Transverse colon (tissue), 4 donors: ENCODE data around the gene PLCH1. TPM values are rescaled to one million over a fixed set of nuclear protein-coding genes. Genes with fewer than 3 reads are reported as not detected.
A peak's percentile ranks its signal among the peaks of the same experiment; 100 is the strongest.

Experiments used
- DNase-seq: peaks from one replicate; pipeline ENCODE4 v3.0.0-alpha.2; 2019
- H3K27ac ChIP-seq, 4 donors: fragments of 200-600 bp; sonication (generic); 2 replicates each; pipeline ENCODE4 v1.5.1; 2016 to 2018; ENCODE audit warnings: inconsistent platforms in 4 of 4
- H3K27me3 ChIP-seq: fragments of 200-600 bp; sonication (generic); 2 replicates; pipeline ENCODE4 v1.5.1; 2017; ENCODE audit warnings: inconsistent platforms
- H3K36me3 ChIP-seq, 4 donors: fragments of 200-600 bp; sonication (generic); 2 replicates each; pipeline ENCODE4 v1.5.1; 2017 to 2019; ENCODE audit warnings: inconsistent platforms in 4 of 4
- H3K4me1 ChIP-seq, 4 donors: fragments of 200-600 bp; sonication (generic); 2 replicates each; pipeline ENCODE4 v1.5.1; 2017 to 2020; ENCODE audit warnings: inconsistent platforms in 4 of 4
- H3K4me3 ChIP-seq, 4 donors: fragments of 200-600 bp; sonication (generic); 1 replicate in 1 of 4; 2 replicates in 3 of 4; pipeline versions ENCODE4 v1.5.1 to v1.6.1; 2017 to 2019; ENCODE audit warnings: inconsistent platforms in 4 of 4
- H3K9me3 ChIP-seq, 2 donors: fragments of 200-600 bp; sonication (generic); 2 replicates each; pipeline ENCODE4 v1.5.1; 2017 to 2019; ENCODE audit warnings: inconsistent platforms in 2 of 2
- EP300 ChIP-seq: sonication (generic); formaldehyde crosslinking; IDR thresholded peaks from one replicate; pipeline ENCODE4 v1.6.1; 2017; ENCODE audit warnings: antibody characterized with exemption, low read depth
- POLR2A ChIP-seq: fragments of 450-650 bp; IDR thresholded peaks from one replicate; pipeline ENCODE4 v1.6.1; 2016; ENCODE audit warnings: antibody characterized with exemption, mild to moderate bottlenecking, moderate library complexity
- POLR2AphosphoS5 ChIP-seq, 3 donors: sonication (generic); formaldehyde crosslinking; IDR thresholded peaks; one replicate each; pipeline ENCODE4 v1.6.1; 2016; ENCODE audit warnings: antibody characterized with exemption in 3 of 3
- WGBS, 2 donors: methylation state at CpG; one replicate each; pipeline ENCODE4 v1.1.5; 2018; ENCODE audit warnings: low coverage in 1 of 2; 5-methylcytosine and 5-hydroxymethylcytosine counted together
- in situ Hi-C, 4 donors: fragments of 200-750 bp; cut with MboI; loops; one replicate each; pipeline versions ENCODE4 v1.15.0 to v1.15.1; 2017; ENCODE audit warnings: low sequenced_read_pairs in 3 of 4, low pct_ligation_motif_present in 1 of 4, low pct_unique_long_range_greater_than_20kb in 1 of 4
- intact Hi-C: fragments of 100-400 bp; cut with DNase I; formaldehyde crosslinking; loops from one replicate; pipeline ENCODE4 v1.15.1; 2023; ENCODE audit warnings: low total_unique reads
- total RNA-seq, 4 donors: library from RNA; depleted of rRNA; stranded (reverse); fragments of >200 nt; gene quantifications; one replicate each; pipeline ENCODE4 v1.1.0, GENCODE V29; 2016
- TF ChIP-seq, protein P1 (sequence below), 5 experiments: fragments of 200-600 bp in 3 of 5; fragments of 450-650 bp in 2 of 5; sonication (generic) in 3 of 5; IDR thresholded peaks; 1 replicate in 2 of 5; 2 replicates in 3 of 5; pipeline ENCODE4 v1.5.1; 2016 to 2017; ENCODE audit warnings: antibody characterized with exemption in 5 of 5, inconsistent platforms in 3 of 5, mild to moderate bottlenecking in 2 of 5, moderate library complexity in 1 of 5

PLCH1 gene
- total RNA-seq, 4 donors from 2014 or later: 8.2 to 33.4 (median 8.5) TPM

DNA sequence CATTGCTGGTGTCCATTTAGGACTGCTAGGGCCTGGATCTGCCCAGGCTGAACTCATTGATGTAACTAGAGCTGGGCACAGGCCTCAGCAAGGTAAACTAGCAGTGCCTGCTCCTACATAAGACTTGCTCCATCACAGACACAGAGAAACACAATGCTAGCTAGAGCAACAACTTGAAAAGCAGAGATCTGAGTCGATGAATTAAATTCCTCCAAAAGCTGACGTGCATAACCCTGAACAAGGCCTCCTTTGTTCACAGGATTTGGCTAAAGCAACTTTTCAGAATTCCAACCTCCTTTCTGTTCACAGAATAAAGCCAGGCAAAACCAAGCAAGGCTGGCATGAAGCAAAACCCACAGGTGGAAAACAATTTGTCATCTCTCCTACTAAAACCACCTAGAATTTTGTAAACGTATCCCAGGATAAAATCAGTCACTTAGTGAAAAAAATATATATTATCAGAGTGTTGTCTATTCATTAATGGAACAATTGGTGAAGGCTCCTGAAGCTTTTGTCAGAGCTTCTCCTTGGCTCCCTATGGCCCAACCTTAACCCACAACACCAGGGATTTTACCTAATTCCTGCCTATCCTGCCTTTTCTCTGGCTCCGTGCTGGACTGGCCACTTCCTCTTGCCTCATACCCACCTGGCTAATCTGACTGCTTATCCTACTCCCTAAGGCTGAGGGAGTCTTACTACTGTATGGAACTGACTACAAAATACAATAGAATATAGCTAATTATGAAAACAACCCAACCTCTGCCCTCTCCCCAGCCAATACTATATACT is 39.9 kb downstream of the PLCH1 start:
- H3K9me3 ChIP-seq: no peaks in the 10 kb centered on the region
- 70 to 71% methylated on average over 2 to 4 of the region's 4 CpGs for WGBS, 2 donors
- H3K4me1 ChIP-seq: no peaks in the 10 kb centered on the region
- no peaks in the 10 kb centered on the region for H3K36me3 ChIP-seq
- H3K27me3 ChIP-seq: no peaks in the 10 kb centered on the region
- no peak for DNase-seq
- H3K4me3 ChIP-seq: no peak overlapping the region
- peak overlapping the region in 1 of 4 donors; percentile 14 for H3K27ac ChIP-seq
- in situ Hi-C loops: loop anchor here in 3 of 4 donors (10.0 to 25.0 kb wide), 4 partner anchors 320 to 1368 kb away; no protein-coding TSS in a partner anchor
- intact Hi-C loops: loop anchor here (5.0 kb wide), 1 partner anchor 353 kb away; no protein-coding TSS in a partner anchor
- TF ChIP-seq POLR2AphosphoS5 (IDR thresholded peaks at IDR 0.05): no peak
- no peak for TF ChIP-seq EP300
- TF ChIP-seq POLR2A: no peak
- TF ChIP-seq, protein P1, sequence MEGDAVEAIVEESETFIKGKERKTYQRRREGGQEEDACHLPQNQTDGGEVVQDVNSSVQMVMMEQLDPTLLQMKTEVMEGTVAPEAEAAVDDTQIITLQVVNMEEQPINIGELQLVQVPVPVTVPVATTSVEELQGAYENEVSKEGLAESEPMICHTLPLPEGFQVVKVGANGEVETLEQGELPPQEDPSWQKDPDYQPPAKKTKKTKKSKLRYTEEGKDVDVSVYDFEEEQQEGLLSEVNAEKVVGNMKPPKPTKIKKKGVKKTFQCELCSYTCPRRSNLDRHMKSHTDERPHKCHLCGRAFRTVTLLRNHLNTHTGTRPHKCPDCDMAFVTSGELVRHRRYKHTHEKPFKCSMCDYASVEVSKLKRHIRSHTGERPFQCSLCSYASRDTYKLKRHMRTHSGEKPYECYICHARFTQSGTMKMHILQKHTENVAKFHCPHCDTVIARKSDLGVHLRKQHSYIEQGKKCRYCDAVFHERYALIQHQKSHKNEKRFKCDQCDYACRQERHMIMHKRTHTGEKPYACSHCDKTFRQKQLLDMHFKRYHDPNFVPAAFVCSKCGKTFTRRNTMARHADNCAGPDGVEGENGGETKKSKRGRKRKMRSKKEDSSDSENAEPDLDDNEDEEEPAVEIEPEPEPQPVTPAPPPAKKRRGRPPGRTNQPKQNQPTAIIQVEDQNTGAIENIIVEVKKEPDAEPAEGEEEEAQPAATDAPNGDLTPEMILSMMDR (IDR thresholded peaks at IDR 0.05): no peak

- Histone ChIP-seq H3K4me3 (no peak overlapping the region), H3K9me3 (no peaks in the 10 kb centered on the region), H3K27me3 (no peaks in the 10 kb centered on the region), H3K4me1 (no peaks in the 10 kb centered on the region), H3K27ac (peak overlapping the region in 1 of 4 donors; percentile 14), H3K36me3 (no peaks in the 10 kb centered on the region)
- no peak for TF ChIP-seq EP300
- TF ChIP-seq POLR2AphosphoS5 (IDR thresholded peaks at IDR 0.05): no peak
- TF ChIP-seq, protein P1 (IDR thresholded peaks at IDR 0.05): no peak
- TF ChIP-seq POLR2A: no peak
- no peak for DNase-seq
- 63% methylated on average over 6 of the region's 6 CpGs; no CpG with 5 or more reads in 1 of the 2 donors for WGBS, 2 donors
- in situ Hi-C loops (loop anchor here in 3 of 4 donors (10.0 to 25.0 kb wide), 4 partner anchors 319 to 1367 kb away; no protein-coding TSS in a partner anchor), intact Hi-C loops (loop anchor here (5.0 kb wide), 1 partner anchor 352 kb away; no protein-coding TSS in a partner anchor)
Observed at GRCh38 chr3:155704061-155704460, 40.8 kb downstream of the PLCH1 start.

DNA sequence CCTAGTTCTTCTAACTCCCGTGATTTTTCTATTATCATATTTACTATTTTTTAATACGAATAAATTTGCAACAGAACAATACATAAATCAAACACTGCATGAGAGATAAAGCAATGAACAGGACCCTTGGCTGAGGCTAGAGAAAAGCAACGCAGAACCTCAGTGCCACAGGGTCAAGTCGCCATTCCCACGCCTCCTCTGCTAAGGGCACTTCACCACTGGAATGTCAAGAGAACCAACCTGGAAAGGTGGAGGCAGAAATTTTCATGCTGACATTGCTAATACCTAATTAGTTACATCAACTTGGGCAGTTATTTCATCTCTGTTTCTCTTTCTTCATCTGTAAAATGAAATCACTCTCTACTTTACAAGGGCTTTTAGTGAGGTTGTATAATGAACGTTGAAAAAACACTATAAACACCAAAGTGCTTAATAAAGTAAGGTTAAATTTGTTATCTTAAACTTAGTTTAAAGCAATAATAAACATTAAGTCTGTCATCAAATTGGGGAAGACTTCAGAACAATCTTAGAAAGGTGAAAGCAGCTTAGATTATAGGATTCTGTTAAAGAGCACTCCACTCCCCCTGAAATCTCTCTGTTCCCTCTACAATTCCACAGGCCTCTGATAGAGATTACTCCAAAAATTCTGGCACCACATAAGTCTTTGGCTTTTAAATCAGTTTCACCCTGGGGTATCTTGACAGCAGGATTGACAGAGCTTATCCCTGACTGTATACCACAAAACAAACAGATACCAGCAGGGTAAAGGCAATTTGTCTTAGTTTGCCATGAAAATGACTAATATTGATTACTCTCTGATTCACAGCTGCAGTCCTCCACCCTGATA is 41.9 kb downstream of the PLCH1 start:
- TF ChIP-seq, protein P1 (IDR thresholded peaks at IDR 0.05): no peak
- TF ChIP-seq POLR2A (no peak), EP300 (no peak), POLR2AphosphoS5 (IDR thresholded peaks at IDR 0.05) (no peak)
- H3K36me3 ChIP-seq: no peaks in the 10 kb centered on the region
- no peaks in the 10 kb centered on the region for H3K4me1 ChIP-seq
- H3K27me3 ChIP-seq: no peaks in the 10 kb centered on the region
- H3K9me3 ChIP-seq: no peaks in the 10 kb centered on the region
- in situ Hi-C loops (loop anchor here in 3 of 4 donors (10.0 to 25.0 kb wide), 4 partner anchors 318 to 1366 kb away; no protein-coding TSS in a partner anchor), intact Hi-C loops (loop anchor here (5.0 kb wide), 1 partner anchor 351 kb away; no protein-coding TSS in a partner anchor)
- no peak overlapping the region for H3K27ac ChIP-seq
- 66 to 72% methylated on average over 6 of the region's 6 CpGs for WGBS, 2 donors
- no peak for DNase-seq
- no peak overlapping the region for H3K4me3 ChIP-seq
